ENCODE results near the gene RGP1. TPM values are rescaled to one million over a fixed set of nuclear protein-coding genes. Genes with fewer than 3 reads are reported as not detected.

Gene RGP1
- polyA plus RNA-seq, 3 donors, result 2.3 to 9.0 (median 3.3) TPM

DNA sequence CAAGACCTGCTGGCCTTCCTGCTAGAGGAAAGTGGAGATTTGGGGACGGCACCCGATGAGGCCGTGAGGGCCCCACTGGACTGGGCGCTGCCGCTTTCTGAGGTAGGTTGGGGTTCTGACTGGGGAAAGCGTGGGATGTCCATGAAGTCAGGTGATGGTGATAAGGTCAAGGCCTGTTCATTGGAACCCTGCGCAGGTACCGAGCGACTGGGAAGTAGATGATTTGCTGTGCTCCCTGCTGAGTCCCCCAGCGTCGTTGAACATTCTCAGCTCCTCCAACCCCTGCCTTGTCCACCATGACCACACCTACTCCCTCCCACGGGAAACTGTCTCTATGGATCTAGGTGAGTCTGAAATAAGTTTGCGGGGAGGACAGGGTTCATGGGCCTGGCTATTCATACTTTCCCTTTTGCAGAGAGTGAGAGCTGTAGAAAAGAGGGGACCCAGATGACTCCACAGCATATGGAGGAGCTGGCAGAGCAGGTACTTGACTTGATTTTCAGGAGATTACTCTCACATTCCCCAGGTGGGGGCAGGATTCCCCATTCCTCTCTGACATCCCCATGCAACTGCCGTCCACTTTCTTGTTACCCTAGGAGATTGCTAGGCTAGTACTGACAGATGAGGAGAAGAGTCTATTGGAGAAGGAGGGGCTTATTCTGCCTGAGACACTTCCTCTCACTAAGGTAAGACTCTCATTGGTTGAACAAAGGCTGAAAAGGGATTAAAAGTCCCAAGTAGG, 16.1 kb upstream of the RGP1 start:
- Mint-ChIP-seq H3K27ac (peak overlapping the region in 6 of 7 donors; percentile 94 to 99 (median 96)), H3K27me3 (ENCODE audit: low read depth in 3 of 3) (peaks cover 0 to 6% (median 0%) of the 10 kb centered on the region in 3 donors), H3K9me3 (peaks cover 0 to 1% (median 0%) of the 10 kb centered on the region in 7 donors), H3K36me3 (peaks cover 25 to 42% of the 10 kb centered on the region in 2 donors), H3K4me3 (peak overlapping the region in 1 of 2 donors; percentile 92), H3K4me1 (peaks cover 21% of the 10 kb centered on the region)
- H3K4me2 ChIP-seq (replicated peaks; ENCODE audit: extremely low read depth, low read length, poor library complexity, severe bottlenecking), result peak overlapping the region; percentile 95
- H3K9me3 ChIP-seq (replicated peaks in 1 of 2; ENCODE audit: control insufficient read depth in 1 of 2, insufficient read depth in 1 of 2, low read length in 2 of 2), result no peaks in the 10 kb centered on the region
- intact Hi-C loops (cut with micrococcal nuclease), result loop anchor here (2.0 to 10.0 kb wide), 5 partner anchors 16 to 621 kb away; partner anchors contain the start of genes GBA2 (in 2 of the 2), RGP1 (in 2 of the 2), CCDC107 (in 1 of the 2) and FAM221B (in 1 of the 2)
- peak overlapping the region; percentile 89 for H2AFZ ChIP-seq (ENCODE audit: insufficient read depth, low read depth, low read length, poor library complexity, severe bottlenecking)
- H3K27ac ChIP-seq (ENCODE audit: low read depth in 1 of 2, low read length in 2 of 2), result peak overlapping the region; percentile 89 to 95
- peaks cover 50 to 58% of the 10 kb centered on the region in 2 donors for H3K4me1 ChIP-seq (ENCODE audit: control insufficient read depth in 1 of 2, insufficient read depth in 2 of 2, low read length in 2 of 2)
- H3K79me2 ChIP-seq (ENCODE audit: insufficient read depth, low read length), result peaks cover 53% of the 10 kb centered on the region
- no peaks in the 10 kb centered on the region for H3K27me3 ChIP-seq (ENCODE audit: control insufficient read depth in 2 of 2, insufficient read depth in 2 of 2, low read length in 2 of 2)
- peak in 2 of 3 donors; percentile 33 to 41 for DNase-seq
- 0% methylated on average over 6 of the region's 14 CpGs for WGBS (ENCODE audit: insufficient coverage)
- TF ChIP-seq, protein P1, sequence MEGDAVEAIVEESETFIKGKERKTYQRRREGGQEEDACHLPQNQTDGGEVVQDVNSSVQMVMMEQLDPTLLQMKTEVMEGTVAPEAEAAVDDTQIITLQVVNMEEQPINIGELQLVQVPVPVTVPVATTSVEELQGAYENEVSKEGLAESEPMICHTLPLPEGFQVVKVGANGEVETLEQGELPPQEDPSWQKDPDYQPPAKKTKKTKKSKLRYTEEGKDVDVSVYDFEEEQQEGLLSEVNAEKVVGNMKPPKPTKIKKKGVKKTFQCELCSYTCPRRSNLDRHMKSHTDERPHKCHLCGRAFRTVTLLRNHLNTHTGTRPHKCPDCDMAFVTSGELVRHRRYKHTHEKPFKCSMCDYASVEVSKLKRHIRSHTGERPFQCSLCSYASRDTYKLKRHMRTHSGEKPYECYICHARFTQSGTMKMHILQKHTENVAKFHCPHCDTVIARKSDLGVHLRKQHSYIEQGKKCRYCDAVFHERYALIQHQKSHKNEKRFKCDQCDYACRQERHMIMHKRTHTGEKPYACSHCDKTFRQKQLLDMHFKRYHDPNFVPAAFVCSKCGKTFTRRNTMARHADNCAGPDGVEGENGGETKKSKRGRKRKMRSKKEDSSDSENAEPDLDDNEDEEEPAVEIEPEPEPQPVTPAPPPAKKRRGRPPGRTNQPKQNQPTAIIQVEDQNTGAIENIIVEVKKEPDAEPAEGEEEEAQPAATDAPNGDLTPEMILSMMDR (IDR thresholded peaks at IDR 0.05), result no peak
- H3K9ac ChIP-seq (ENCODE audit: insufficient read depth, low read length, poor library complexity, severe bottlenecking), result peak overlapping the region; percentile 75
- peaks cover 26 to 41% of the 10 kb centered on the region in 2 donors for H3K36me3 ChIP-seq (replicated peaks in 1 of 2; ENCODE audit: control insufficient read depth in 1 of 2, insufficient read depth in 2 of 2, low read length in 2 of 2)
- peak overlapping the region; percentile 64 to 95 (median 72) for H3K4me3 ChIP-seq (replicated peaks in 1 of 3; ENCODE audit: low read depth in 2 of 3, low read length in 3 of 3)
- H4K20me1 ChIP-seq (ENCODE audit: insufficient read depth, low read length), result peaks cover 57% of the 10 kb centered on the region

DNA sequence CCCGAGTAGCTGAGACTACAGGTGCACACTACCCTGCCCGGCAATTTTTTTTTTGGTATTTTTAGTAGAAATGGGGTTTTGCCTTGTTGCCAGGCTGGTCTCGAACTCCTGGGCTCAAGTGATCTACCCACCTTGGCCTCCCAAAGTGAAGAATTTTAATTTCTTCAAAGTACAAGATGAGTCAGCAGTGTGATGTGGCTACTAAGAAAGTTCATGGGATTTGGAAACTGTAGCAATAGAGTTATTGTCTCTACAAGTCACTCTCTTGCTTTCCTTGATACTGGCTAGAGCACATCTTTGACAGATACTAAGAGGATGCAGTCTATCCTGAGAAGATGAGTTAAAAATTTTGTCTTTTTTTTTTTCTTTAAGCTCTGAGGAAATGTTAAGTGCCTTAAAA, 15.0 kb upstream of the RGP1 start:
- H2AFZ ChIP-seq (ENCODE audit: insufficient read depth, low read depth, low read length, poor library complexity, severe bottlenecking), result no peak overlapping the region
- no peak overlapping the region for H3K4me3 ChIP-seq (replicated peaks in 1 of 3; ENCODE audit: low read depth in 2 of 3, low read length in 3 of 3)
- H3K9ac ChIP-seq (ENCODE audit: insufficient read depth, low read length, poor library complexity, severe bottlenecking), result no peak overlapping the region
- H3K4me3 Mint-ChIP-seq, result no peak overlapping the region
- intact Hi-C loops (cut with micrococcal nuclease), result loop anchor here (5.0 to 10.0 kb wide), 4 partner anchors 77 to 622 kb away; partner anchors contain the start of genes CCDC107 (in 1 of the 2), FAM221B (in 1 of the 2), RMRP (in 1 of the 2) and TESK1 (in 1 of the 2)
- H3K4me2 ChIP-seq (replicated peaks; ENCODE audit: extremely low read depth, low read length, poor library complexity, severe bottlenecking), result no peak overlapping the region
- WGBS (ENCODE audit: insufficient coverage), result no CpG with 5 or more reads among the region's 3 CpGs
- H3K27ac Mint-ChIP-seq, result peak overlapping the region in 1 of 7 donors; percentile 27
- H3K4me1 Mint-ChIP-seq, result peaks cover 21% of the 10 kb centered on the region
- peaks cover 36 to 53% of the 10 kb centered on the region in 2 donors for H3K36me3 Mint-ChIP-seq
- no peak overlapping the region for H3K27ac ChIP-seq (ENCODE audit: low read depth in 1 of 2, low read length in 2 of 2)
- H3K9me3 ChIP-seq (replicated peaks in 1 of 2; ENCODE audit: control insufficient read depth in 1 of 2, insufficient read depth in 1 of 2, low read length in 2 of 2), result no peaks in the 10 kb centered on the region
- H3K4me1 ChIP-seq (ENCODE audit: control insufficient read depth in 1 of 2, insufficient read depth in 2 of 2, low read length in 2 of 2), result peaks cover 39 to 47% of the 10 kb centered on the region in 2 donors
- TF ChIP-seq, protein P1 (IDR thresholded peaks at IDR 0.05), result no peak
- H3K9me3 Mint-ChIP-seq, result peaks cover 0 to 2% (median 0%) of the 10 kb centered on the region in 7 donors
- peaks cover 55% of the 10 kb centered on the region for H4K20me1 ChIP-seq (ENCODE audit: insufficient read depth, low read length)
- DNase-seq, result no peak
- no peaks in the 10 kb centered on the region for H3K27me3 ChIP-seq (ENCODE audit: control insufficient read depth in 2 of 2, insufficient read depth in 2 of 2, low read length in 2 of 2)
- peaks cover 42% of the 10 kb centered on the region for H3K79me2 ChIP-seq (ENCODE audit: insufficient read depth, low read length)
- H3K36me3 ChIP-seq (replicated peaks in 1 of 2; ENCODE audit: control insufficient read depth in 1 of 2, insufficient read depth in 2 of 2, low read length in 2 of 2), result peaks cover 37 to 47% of the 10 kb centered on the region in 2 donors
- peaks cover 0 to 6% (median 0%) of the 10 kb centered on the region in 3 donors for H3K27me3 Mint-ChIP-seq (ENCODE audit: low read depth in 3 of 3)

Data from CD14-positive monocyte (primary cell).